BE2C (cell line): ENCODE data around the gene CDH4.

Experiments used
- DNase-seq: peaks from one replicate; pipeline ENCODE4 v3.0.0-alpha.2; 2020
- H3K27me3 ChIP-seq: fragments of 250-450 bp; sonication (Bioruptor Pico); 2 replicates; pipeline ENCODE4 v1.5.1; 2020; ENCODE audit warnings: mild to moderate bottlenecking
- H3K36me3 ChIP-seq: fragments of 250-450 bp; sonication (Bioruptor Pico); 2 replicates; pipeline ENCODE4 v1.5.1; 2020; ENCODE audit warnings: mild to moderate bottlenecking
- H3K4me1 ChIP-seq: fragments of 250-450 bp; sonication (Bioruptor Pico); 2 replicates; pipeline ENCODE4 v1.5.1; 2020
- H3K4me3 ChIP-seq: 2 replicates; pipeline ENCODE4 v1.5.1; 2011; ENCODE audit warnings: low read depth, low read length
- H3K9me3 ChIP-seq: fragments of 250-450 bp; sonication (Bioruptor Pico); 2 replicates; pipeline ENCODE4 v1.5.1; 2020
- CTCF ChIP-seq: IDR thresholded peaks from 2 replicates; pipeline ENCODE4 v1.5.1; 2012; ENCODE audit warnings: mild to moderate bottlenecking, low read depth, low read length

Gene CDH4

GRCh38 chr20:61360296-61360695, 108.2 kb downstream of the CDH4 start:
- no peak for DNase-seq
- H3K4me1 ChIP-seq = no peaks in the 10 kb centered on the region
- no peaks in the 10 kb centered on the region for H3K27me3 ChIP-seq
- no peaks in the 10 kb centered on the region for H3K9me3 ChIP-seq
- H3K4me3 ChIP-seq = no peak overlapping the region
- TF ChIP-seq CTCF = no peak
- H3K36me3 ChIP-seq = no peaks in the 10 kb centered on the region

GRCh38 chr20:61360940-61361339, 108.9 kb downstream of the CDH4 start:
- H3K4me3 ChIP-seq = no peak overlapping the region
- DNase-seq = no peak
- H3K9me3 ChIP-seq = no peaks in the 10 kb centered on the region
- no peak for TF ChIP-seq CTCF
- H3K27me3 ChIP-seq = no peaks in the 10 kb centered on the region
- H3K4me1 ChIP-seq = no peaks in the 10 kb centered on the region
- H3K36me3 ChIP-seq = no peaks in the 10 kb centered on the region

- DNase-seq = no peak
- no peak for TF ChIP-seq CTCF
- Histone ChIP-seq H3K9me3 (no peaks in the 10 kb centered on the region), H3K27me3 (no peaks in the 10 kb centered on the region), H3K4me3 (no peak overlapping the region), H3K4me1 (no peaks in the 10 kb centered on the region), H3K36me3 (no peaks in the 10 kb centered on the region)
Measured at GRCh38 chr20:61361501-61361900, 109.4 kb downstream of the CDH4 start.

- Histone ChIP-seq H3K4me3 (no peak overlapping the region), H3K27me3 (no peaks in the 10 kb centered on the region), H3K9me3 (no peaks in the 10 kb centered on the region), H3K4me1 (no peaks in the 10 kb centered on the region), H3K36me3 (no peaks in the 10 kb centered on the region)
- no peak for TF ChIP-seq CTCF
- no peak for DNase-seq
Measured at GRCh38 chr20:61364147-61364546, 112.1 kb downstream of the CDH4 start.

GRCh38 chr20:61366914-61367313, 114.9 kb downstream of the CDH4 start:
- Histone ChIP-seq H3K4me1 (no peaks in the 10 kb centered on the region), H3K36me3 (no peaks in the 10 kb centered on the region), H3K9me3 (no peaks in the 10 kb centered on the region), H3K4me3 (no peak overlapping the region), H3K27me3 (no peaks in the 10 kb centered on the region)
- no peak for TF ChIP-seq CTCF
- no peak for DNase-seq

- H3K36me3 ChIP-seq = no peaks in the 10 kb centered on the region
Measured at GRCh38 chr20:61369731-61370520, 117.9 kb downstream of the CDH4 start.

More at GRCh38 chr20:61369731-61370520, 117.9 kb downstream of the CDH4 start:
- no peak overlapping the region for H3K4me3 ChIP-seq
- no peak for TF ChIP-seq CTCF
- H3K9me3 ChIP-seq = no peaks in the 10 kb centered on the region
- no peaks in the 10 kb centered on the region for H3K4me1 ChIP-seq
- no peaks in the 10 kb centered on the region for H3K27me3 ChIP-seq
- no peak for DNase-seq
